ENCODE measurements around the gene KRTDAP.
A peak's percentile ranks its signal among the peaks of the same experiment; 100 is the strongest.

The KRTDAP gene, protein sequence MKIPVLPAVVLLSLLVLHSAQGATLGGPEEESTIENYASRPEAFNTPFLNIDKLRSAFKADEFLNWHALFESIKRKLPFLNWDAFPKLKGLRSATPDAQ

DNA sequence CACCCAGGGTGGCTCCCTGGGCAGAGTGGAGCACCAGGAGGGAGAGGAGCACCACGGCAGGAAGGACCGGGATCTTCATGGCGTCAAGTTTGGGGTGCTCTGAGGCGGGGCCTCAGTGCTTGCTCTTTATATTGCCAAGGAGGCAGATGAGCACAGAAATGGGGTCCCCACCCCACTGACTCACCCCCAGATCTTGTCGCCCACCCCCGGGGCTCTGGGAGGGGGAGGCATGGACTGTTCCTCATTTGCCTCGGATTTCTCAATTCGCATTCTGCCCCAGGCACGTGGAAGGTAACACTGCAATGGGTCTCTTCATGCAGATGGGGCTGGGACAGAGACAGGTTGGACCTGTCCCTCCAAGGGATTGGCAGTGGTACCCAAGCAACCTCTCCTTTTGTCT, at the start of gene KRTDAP:
TSS of gene KRTDAP (minus strand) at position 101 of the 400 bp plus-strand sequence. CDS start at position 79, 22 bp downstream.
- no peaks in the 10 kb centered on the region for H3K36me3 Mint-ChIP-seq
- H3K27me3 Mint-ChIP-seq = peaks cover 3% of the 10 kb centered on the region
- H3K4me1 Mint-ChIP-seq (ENCODE audit: low read depth) = peaks cover 4% of the 10 kb centered on the region
- no peak within 1 kb of the TSS for H3K4me3 Mint-ChIP-seq
- no peak within 1 kb of the TSS for H3K27ac Mint-ChIP-seq
- H3K9me3 Mint-ChIP-seq (ENCODE audit: low read depth) = no peaks in the 10 kb centered on the region

DNA sequence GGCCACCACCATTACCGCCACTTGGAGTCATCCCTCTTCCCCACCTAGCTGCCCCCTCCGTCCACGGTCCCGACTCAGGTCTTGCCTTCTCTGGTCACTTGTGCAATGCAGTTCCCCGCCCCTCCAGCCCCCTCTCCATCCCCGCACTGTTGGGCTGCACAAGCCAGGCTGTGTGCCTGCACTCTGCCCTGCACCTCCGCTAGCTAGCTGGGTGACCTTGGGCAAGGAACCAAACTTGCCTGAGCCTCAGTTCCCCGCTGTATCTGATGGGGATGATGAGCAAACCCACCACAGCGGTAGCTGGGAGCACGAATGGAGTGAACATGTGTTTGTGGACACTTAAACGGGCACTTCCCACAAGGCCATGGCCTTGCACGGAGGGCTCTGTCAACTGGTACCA, 49.6 kb upstream of the KRTDAP start:
- Mint-ChIP-seq H3K9me3 (ENCODE audit: low read depth) (no peaks in the 10 kb centered on the region), H3K36me3 (no peaks in the 10 kb centered on the region), H3K27ac (no peak overlapping the region), H3K27me3 (no peaks in the 10 kb centered on the region), H3K4me1 (ENCODE audit: low read depth) (peaks cover 9% of the 10 kb centered on the region), H3K4me3 (no peak overlapping the region)

DNA sequence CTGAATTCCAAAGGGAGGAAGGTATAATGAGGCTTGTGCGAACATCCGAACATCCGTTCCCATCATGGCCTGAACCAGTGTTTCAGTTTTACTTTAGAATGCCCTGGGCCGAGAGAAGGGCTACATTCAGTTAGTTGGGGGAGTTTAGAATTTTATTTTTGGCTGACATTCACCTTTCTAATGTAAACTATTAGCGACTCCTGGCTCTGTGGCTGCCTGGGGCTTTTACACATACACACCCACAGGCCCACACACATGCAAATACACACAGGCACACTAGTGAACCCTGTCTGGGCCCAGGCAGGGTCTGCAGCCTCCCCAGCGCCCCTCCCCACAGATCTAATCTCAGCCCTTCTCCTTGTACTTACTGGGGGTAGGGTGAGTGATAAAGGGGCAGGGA, 49.0 kb upstream of the KRTDAP start:
- no peaks in the 10 kb centered on the region for H3K36me3 Mint-ChIP-seq
- H3K4me3 Mint-ChIP-seq = no peak overlapping the region
- H3K9me3 Mint-ChIP-seq (ENCODE audit: low read depth) = no peaks in the 10 kb centered on the region
- H3K27ac Mint-ChIP-seq = no peak overlapping the region
- no peaks in the 10 kb centered on the region for H3K27me3 Mint-ChIP-seq
- peaks cover 5% of the 10 kb centered on the region for H3K4me1 Mint-ChIP-seq (ENCODE audit: low read depth)

DNA sequence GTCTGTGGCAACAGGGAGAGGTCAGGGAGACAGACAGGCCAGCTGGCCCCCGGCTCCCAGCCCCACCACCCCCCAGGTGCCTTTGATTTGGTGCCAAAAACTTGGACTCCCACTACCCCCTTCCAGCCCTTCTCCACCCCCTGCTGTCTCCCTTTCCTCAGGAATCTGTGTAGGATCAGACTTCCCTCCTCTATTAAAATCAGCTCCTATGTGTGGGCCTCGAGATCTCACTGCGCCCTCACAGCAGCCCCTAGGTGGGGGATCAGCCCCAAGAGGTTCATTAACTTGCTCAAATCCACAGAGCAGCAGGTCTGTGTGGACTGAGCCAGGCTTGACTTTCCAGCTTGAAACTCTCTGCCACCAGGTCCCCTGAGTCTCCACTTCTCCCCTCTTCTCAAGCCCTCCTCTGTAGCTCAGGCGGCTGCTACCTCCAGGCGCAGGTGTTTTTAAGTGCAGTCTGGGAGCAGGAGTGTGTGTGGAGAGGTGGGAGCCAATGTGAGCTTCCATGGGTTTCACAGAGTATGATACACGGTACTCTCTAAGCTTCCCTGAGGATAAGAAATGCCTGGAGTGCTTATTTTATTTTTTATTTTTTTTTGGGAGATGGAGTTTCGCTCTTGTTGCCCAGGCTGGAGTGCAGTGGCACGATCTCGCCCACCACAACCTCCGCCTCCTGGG, 44.7 kb upstream of the KRTDAP start:
- H3K4me3 Mint-ChIP-seq = peak overlapping the region; percentile 46

DNA sequence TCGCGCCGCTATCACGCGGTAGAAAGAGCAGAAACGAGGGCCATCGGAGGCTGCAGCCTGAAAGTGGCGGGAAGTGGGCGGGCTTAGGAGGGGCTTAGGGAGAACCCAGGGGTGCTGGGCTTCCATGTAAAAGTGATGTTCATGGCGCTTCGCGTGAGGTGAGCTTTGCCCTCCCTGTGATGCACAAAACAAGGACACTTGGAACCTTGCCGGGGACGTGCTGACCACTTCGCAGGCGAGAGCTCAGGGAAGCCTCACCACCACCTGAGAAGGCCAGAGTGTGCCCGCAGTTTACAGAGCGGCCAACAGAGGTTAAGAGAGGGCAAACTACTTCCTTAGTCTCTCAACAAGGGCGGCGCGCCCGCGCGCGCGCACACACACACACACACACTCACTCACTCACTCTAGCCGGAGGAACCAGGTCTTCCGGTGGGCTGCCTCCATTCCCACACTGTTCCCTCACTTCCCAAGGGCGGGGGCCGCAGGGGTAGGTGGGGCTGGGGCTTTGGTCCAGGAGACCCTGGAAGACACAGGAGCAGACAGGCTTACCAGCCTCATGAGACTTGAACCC, 43.6 kb upstream of the KRTDAP start:
- Mint-ChIP-seq H3K4me3 (peak overlapping the region; percentile 86), H3K4me1 (ENCODE audit: low read depth) (peaks cover 15% of the 10 kb centered on the region), H3K36me3 (no peaks in the 10 kb centered on the region), H3K27ac (peak overlapping the region; percentile 22), H3K27me3 (peaks cover 1% of the 10 kb centered on the region), H3K9me3 (ENCODE audit: low read depth) (no peaks in the 10 kb centered on the region)

More for the DNA sequence above, 44.7 kb upstream of the KRTDAP start:
- Mint-ChIP-seq H3K36me3 (no peaks in the 10 kb centered on the region), H3K4me1 (ENCODE audit: low read depth) (peaks cover 15% of the 10 kb centered on the region), H3K27me3 (no peaks in the 10 kb centered on the region), H3K9me3 (ENCODE audit: low read depth) (no peaks in the 10 kb centered on the region), H3K27ac (no peak overlapping the region)

DNA sequence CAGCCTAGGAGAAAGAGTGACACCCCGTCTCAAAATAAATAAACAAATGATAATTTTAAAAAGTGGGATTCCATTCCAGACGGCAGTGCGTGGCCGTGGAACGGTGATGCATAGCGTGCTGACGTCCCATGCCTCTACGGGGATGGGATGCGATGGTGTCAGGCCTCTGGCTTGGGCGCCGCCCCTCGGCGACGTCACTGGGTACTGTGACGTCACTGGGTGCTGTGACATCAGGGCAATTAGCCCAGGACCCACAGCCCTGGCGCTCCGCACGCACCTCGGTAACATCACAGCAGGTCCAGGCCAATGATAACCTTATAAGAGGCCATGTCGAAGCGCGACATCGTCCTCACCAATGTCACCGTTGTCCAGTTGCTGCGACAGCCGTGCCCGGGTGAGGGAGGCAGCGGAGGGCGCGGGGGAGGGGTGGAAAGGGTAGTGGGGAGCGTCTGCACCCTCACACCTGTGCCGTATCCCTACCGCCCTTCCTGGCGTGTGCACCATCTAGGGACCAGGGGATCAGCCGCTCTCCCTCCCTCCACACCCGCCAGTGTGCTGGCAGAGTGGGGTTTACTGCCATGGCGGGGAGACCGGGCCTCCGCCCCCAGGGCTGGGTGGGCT, 43.0 kb upstream of the KRTDAP start, which contains the start of gene GAPDHS:
TSS of gene GAPDHS (plus strand) at position 256 of the 621 bp plus-strand sequence. CDS start at position 328, 72 bp downstream.
- no peaks in the 10 kb centered on the region for H3K36me3 Mint-ChIP-seq
- peaks cover 4% of the 10 kb centered on the region for H3K27me3 Mint-ChIP-seq
- H3K4me3 Mint-ChIP-seq = peak within 1 kb of the TSS; percentile 86
- H3K4me1 Mint-ChIP-seq (ENCODE audit: low read depth) = peaks cover 15% of the 10 kb centered on the region
- peak within 1 kb of the TSS; percentile 22 for H3K27ac Mint-ChIP-seq
- H3K9me3 Mint-ChIP-seq (ENCODE audit: low read depth) = no peaks in the 10 kb centered on the region

DNA sequence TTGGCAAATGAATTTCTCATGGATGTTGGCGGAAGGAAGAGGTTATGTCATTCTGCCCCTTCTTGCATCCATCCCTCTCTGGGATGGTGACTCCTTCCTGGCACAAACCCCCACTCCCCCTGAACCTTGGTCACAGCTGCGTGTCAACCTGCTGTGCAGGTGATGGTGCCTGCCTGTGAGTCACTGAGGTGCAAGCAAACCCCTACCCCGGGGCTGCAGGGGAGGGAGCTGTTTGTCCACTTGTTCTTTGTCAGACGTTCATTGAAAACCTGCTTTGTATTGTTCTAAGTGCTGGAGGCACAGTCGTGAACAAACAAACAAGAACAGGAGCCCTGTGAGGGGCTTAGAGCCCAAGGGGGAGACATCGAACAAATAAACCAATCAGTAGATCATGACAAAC, 41.0 kb upstream of the KRTDAP start:
- Mint-ChIP-seq H3K9me3 (ENCODE audit: low read depth) (no peaks in the 10 kb centered on the region), H3K36me3 (no peaks in the 10 kb centered on the region), H3K4me1 (ENCODE audit: low read depth) (peaks cover 15% of the 10 kb centered on the region), H3K27ac (no peak overlapping the region), H3K27me3 (peaks cover 7% of the 10 kb centered on the region), H3K4me3 (no peak overlapping the region)

DNA sequence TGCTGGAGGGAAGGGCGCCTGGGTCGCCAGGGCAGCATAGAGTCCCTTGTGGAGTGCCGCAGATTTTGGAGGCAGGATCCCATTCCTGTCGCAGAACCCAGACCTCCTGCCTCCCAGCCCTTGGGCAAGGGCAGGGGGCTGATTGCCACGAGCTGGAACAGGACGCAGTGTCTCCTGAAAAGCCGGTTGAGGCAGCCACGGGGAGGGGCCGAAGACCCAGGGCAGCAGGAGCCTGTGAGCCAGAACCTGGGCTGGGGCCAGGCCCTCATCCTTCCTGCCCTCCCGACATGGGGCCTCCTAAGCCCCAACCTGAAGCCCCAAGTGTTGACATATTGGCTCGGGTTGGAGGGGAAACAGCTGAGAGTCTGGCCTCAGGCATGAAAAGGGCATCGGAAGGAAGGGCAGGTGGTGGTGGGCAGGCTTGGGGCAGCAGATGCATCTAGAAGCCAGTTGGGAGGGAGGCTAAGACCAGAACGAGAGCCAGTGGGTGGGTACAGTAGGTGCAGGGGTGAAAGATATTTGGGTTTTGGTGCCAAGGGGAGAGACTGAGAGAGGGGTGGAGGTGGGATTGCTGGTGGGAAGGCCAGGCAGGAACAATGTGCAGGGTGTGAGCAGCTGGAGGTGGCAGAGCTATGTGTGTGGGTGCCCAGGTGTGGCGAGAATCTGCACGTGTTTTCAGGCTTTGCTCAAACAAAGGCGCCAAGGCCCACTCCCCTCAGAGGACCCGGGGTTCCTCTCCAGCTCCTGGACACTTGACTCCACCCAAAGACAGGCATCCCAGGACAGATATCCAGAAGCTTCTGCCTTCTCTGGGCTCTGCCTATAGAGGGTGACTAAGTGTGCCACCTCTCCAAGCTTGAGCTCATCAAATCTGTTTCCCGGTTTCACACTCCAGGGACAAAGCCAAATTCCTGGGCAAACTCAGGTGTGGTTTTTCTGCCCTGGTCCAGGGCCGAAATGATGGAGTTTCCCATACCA, 39.3 kb upstream of the KRTDAP start:
- Mint-ChIP-seq H3K9me3 (ENCODE audit: low read depth) (no peaks in the 10 kb centered on the region), H3K4me1 (ENCODE audit: low read depth) (peaks cover 11% of the 10 kb centered on the region), H3K27me3 (peaks cover 7% of the 10 kb centered on the region), H3K4me3 (no peak overlapping the region), H3K27ac (no peak overlapping the region), H3K36me3 (no peaks in the 10 kb centered on the region)

DNA sequence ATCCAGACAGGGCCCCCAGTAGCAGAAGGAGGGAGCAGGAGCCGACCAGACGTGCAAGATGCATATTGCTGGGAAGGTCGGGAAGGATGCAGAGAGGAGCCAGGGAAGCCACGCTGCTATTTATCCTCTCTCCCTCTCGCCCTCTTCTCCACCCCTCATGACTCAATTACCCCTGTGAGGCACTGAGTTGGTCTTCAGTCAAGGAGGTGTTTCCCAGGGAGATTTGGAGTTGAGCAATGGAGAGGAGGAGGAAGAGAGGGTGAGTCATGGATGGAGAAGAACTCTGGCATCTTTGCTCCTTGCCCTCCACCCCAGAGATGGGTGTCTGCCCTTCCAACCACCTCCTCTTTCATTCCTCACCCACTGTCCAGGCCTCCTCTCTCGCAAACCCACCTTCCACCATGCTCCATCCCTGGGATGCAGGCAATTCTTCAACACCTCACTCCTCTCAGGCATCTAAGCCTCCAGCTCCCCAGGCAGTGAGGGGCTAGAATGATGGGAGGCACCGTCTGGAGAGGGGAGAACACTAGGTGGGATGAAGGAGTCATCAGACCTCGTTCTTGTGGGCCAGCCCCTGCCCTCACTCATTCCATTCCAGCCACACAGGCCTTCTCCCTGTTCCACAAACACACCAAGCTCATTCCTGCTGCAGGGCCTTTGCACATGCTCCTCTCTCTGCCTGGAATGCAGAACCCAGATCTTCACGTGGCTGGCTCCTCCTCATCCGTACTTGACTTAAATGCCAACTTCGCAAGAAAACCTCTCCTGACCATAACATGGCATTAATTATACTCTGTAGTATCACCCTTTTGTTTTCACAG, 38.2 kb upstream of the KRTDAP start, which contains the start of gene SBSN:
TSS of gene SBSN (minus strand) at position 94 of the 821 bp plus-strand sequence. CDS start at position 64, 30 bp downstream.
- no peaks in the 10 kb centered on the region for H3K9me3 Mint-ChIP-seq (ENCODE audit: low read depth)
- H3K36me3 Mint-ChIP-seq = no peaks in the 10 kb centered on the region
- no peak within 1 kb of the TSS for H3K27ac Mint-ChIP-seq
- H3K27me3 Mint-ChIP-seq = peaks cover 10% of the 10 kb centered on the region
- no peak within 1 kb of the TSS for H3K4me3 Mint-ChIP-seq
- H3K4me1 Mint-ChIP-seq (ENCODE audit: low read depth) = peaks cover 5% of the 10 kb centered on the region

DNA sequence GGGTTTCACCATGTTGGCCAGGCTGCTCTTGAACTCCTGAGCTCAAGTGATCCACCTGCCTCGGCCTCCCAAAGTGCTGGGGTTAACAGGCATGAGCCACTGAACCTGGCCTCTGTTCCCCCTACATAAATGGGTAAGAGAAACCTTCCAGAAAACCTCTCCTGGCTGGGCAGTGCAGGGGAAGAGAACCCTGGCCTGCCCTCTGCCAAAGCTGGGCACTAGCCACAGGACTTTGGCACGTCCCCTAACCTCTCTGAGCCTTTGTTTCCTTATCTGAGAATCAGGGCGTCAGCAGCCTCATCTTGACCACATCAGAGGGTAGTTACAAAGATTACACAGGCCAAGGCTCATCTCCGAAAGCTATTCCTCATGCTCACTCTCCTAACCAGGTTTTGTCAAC, 35.6 kb upstream of the KRTDAP start:
- Mint-ChIP-seq H3K4me1 (ENCODE audit: low read depth) (no peaks in the 10 kb centered on the region), H3K4me3 (no peak overlapping the region), H3K27ac (no peak overlapping the region), H3K9me3 (ENCODE audit: low read depth) (no peaks in the 10 kb centered on the region), H3K36me3 (no peaks in the 10 kb centered on the region), H3K27me3 (peaks cover 10% of the 10 kb centered on the region)

DNA sequence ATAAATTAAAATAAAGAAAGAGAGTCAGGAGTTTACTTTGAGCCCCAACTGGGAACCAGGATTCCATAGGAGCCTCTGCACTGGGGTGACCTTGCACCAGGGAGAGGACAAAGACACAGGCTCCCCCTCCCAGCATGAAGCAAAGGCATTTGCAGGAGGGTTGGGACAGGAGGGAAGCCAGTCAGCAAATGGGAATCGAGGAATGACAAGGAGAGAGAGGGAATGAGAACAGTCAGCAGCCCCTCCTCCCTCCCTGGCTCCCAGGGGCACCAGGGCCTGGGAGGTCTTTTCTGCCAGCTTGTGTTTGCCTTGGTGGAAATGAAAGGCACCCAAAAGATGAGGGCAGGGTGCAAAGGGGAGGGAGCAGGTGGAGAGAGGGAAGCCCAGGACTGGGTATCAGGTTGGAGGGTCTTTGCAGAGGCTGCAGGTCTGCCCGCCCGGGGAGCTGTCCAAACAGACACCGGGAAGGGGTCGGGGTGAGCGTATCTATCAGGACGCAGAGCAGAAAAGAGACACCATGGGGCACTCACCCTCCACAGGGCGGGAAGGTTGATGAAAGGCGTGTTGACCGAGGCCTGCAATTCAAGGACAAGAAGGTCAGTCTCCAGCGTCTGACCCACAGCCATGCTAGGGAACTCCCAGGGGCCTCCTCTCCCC, 34.0 kb upstream of the KRTDAP start:
- H3K4me1 Mint-ChIP-seq (ENCODE audit: low read depth) = no peaks in the 10 kb centered on the region
- no peaks in the 10 kb centered on the region for H3K36me3 Mint-ChIP-seq
- H3K4me3 Mint-ChIP-seq = no peak overlapping the region
- H3K27ac Mint-ChIP-seq = no peak overlapping the region
- H3K27me3 Mint-ChIP-seq = peaks cover 12% of the 10 kb centered on the region
- no peaks in the 10 kb centered on the region for H3K9me3 Mint-ChIP-seq (ENCODE audit: low read depth)

DNA sequence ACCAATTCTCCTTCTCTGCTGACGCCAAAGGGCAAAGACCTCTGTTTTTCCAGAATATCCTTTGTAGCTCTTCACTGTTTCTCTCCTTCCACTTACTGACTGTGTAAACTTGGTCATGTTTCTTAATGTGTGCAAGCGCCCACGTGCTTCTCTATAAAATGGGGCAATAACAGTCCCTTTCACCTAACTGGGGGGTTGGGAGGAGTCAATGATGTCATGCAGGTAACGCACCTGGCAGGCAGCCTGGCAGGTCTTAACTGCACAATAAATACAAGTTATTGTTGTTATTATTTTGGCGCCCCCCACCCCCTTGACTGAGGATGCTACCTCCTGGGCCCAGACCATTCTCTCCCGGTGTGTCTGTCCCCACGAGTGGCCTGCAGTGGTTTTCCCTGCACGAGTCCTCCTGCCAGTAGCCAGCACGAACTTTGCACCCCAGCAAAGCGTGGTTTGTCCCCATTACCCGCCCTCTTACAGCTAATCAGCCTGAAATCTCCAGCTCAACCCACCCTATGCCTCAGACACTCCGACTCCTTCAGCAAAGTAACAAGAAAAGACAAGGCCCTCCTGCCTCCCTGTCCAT, 32.6 kb upstream of the KRTDAP start:
- H3K9me3 Mint-ChIP-seq (ENCODE audit: low read depth) = no peaks in the 10 kb centered on the region
- H3K4me1 Mint-ChIP-seq (ENCODE audit: low read depth) = no peaks in the 10 kb centered on the region
- peak overlapping the region; percentile 34 for H3K27ac Mint-ChIP-seq
- no peaks in the 10 kb centered on the region for H3K36me3 Mint-ChIP-seq
- no peak overlapping the region for H3K4me3 Mint-ChIP-seq
- peaks cover 9% of the 10 kb centered on the region for H3K27me3 Mint-ChIP-seq

DNA sequence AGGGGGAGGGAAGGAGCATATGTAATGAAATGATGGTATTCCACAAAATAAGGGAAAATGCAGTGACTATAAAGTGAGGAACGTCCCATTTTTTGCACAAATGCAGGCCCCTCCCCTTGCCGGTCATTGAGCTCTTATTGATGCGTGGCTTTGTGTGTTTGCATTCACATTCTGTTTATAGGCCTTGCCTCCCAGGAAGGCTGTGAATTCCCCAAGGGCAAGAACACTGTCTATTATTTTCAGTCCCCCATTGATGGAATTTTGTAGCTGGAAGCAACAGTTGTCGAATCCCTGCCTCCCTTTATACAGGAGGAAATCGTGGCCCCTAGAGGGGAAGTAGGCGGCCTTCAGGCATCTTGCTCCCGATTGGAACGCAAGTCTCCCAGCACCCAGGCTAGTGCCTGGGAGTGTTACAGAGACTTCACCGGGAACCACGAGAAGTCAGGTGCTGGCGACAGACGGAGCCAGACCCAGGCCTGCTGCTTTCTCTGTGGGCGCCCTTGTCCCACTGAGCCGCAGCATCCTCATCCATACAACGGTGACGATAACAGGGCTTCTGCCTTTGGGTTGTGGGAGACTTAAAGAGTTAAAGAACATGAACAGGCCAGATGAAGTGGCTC, 31.0 kb upstream of the KRTDAP start:
- no peaks in the 10 kb centered on the region for H3K36me3 Mint-ChIP-seq
- H3K4me1 Mint-ChIP-seq (ENCODE audit: low read depth) = no peaks in the 10 kb centered on the region
- no peaks in the 10 kb centered on the region for H3K9me3 Mint-ChIP-seq (ENCODE audit: low read depth)
- H3K4me3 Mint-ChIP-seq = no peak overlapping the region
- H3K27ac Mint-ChIP-seq = no peak overlapping the region
- peaks cover 7% of the 10 kb centered on the region for H3K27me3 Mint-ChIP-seq
